Activated naive CD8-positive, alpha-beta T cell treated with anti-CD3 and anti-CD28 coated beads for 36 hours (primary cell): Measurements from ENCODE around the gene DUSP15. TPM values are rescaled to one million over a fixed set of nuclear protein-coding genes. Genes with fewer than 3 reads are reported as not detected.
A peak's percentile ranks its signal among the peaks of the same experiment; 100 is the strongest.
"Not testable (repeated sequence)": the region's sequence is repeated elsewhere in the genome, so short reads cannot be mapped to it uniquely, and the experiment has no call there.

Source experiments
- DNase-seq: peaks from one replicate; pipeline ENCODE4 v3.0.0; 2021
- H3K27ac Mint-ChIP-seq: one replicate; pipeline ENCODE4 v1.8.0; 2022; ENCODE audit warnings: mild to moderate bottlenecking, moderate library complexity, mixed read lengths
- H3K27me3 Mint-ChIP-seq: one replicate; pipeline ENCODE4 v1.8.0; 2022; ENCODE audit warnings: mild to moderate bottlenecking, mixed read lengths
- H3K36me3 Mint-ChIP-seq: one replicate; pipeline ENCODE4 v1.8.0; 2021; ENCODE audit warnings: mild to moderate bottlenecking, mixed read lengths
- H3K4me1 Mint-ChIP-seq: one replicate; pipeline ENCODE4 v1.8.0; 2021; ENCODE audit warnings: mixed read lengths
- H3K4me3 Mint-ChIP-seq: one replicate; pipeline ENCODE4 v1.8.0; 2022; ENCODE audit warnings: mild to moderate bottlenecking, moderate library complexity, mixed read lengths
- H3K9me3 Mint-ChIP-seq: one replicate; pipeline ENCODE4 v1.8.0; 2022; ENCODE audit warnings: mixed read lengths
- total RNA-seq, 2 experiments: library from RNA; stranded (reverse); gene quantifications; one replicate each; pipeline ENCODE4 v1.2.3, GENCODE V29; 2021

DUSP15 gene
- not detected for total RNA-seq

GRCh38 chr20:31869942-31870725 lies at the start of gene DUSP15, which contains the start of gene TTLL9:
DUSP15 (minus strand) TSS chr20:31870527; CDS start chr20:31870337, 190 bp downstream.
TTLL9 (plus strand) TSS chr20:31870634; CDS start chr20:31871127, 493 bp downstream.
- peaks cover 43% of the 10 kb centered on the region for H3K27me3 Mint-ChIP-seq
- H3K9me3 Mint-ChIP-seq = no peaks in the 10 kb centered on the region
- no peak for DNase-seq
- peak within 1 kb of the TSS; percentile 72 for H3K4me3 Mint-ChIP-seq
- H3K36me3 Mint-ChIP-seq = no peaks in the 10 kb centered on the region
- peak within 1 kb of the TSS; percentile 7 for H3K27ac Mint-ChIP-seq
- H3K4me1 Mint-ChIP-seq = peaks cover 10% of the 10 kb centered on the region

GRCh38 chr20:31919410-31920155 lies 49.3 kb upstream of the DUSP15 start:
- no peak overlapping the region for H3K27ac Mint-ChIP-seq
- no peak for DNase-seq
- peaks cover 32% of the 10 kb centered on the region for H3K27me3 Mint-ChIP-seq
- no peak overlapping the region for H3K4me3 Mint-ChIP-seq
- H3K4me1 Mint-ChIP-seq = peaks cover 4% of the 10 kb centered on the region
- no peaks in the 10 kb centered on the region for H3K36me3 Mint-ChIP-seq
- no peaks in the 10 kb centered on the region for H3K9me3 Mint-ChIP-seq

- H3K9me3 Mint-ChIP-seq = no peaks in the 10 kb centered on the region
- H3K4me3 Mint-ChIP-seq = no peak overlapping the region
- no peaks in the 10 kb centered on the region for H3K36me3 Mint-ChIP-seq
- no peak overlapping the region for H3K27ac Mint-ChIP-seq
- no peak for DNase-seq
- peaks cover 22% of the 10 kb centered on the region for H3K27me3 Mint-ChIP-seq
- peaks cover 2% of the 10 kb centered on the region for H3K4me1 Mint-ChIP-seq
These were observed 48.3 kb upstream of the DUSP15 start for GRCh38 chr20:31918466-31919105.

GRCh38 chr20:31917962-31918412 lies 47.7 kb upstream of the DUSP15 start:
- H3K4me1 Mint-ChIP-seq, H3K4me3 Mint-ChIP-seq, H3K36me3 Mint-ChIP-seq, H3K9me3 Mint-ChIP-seq, DNase-seq, H3K27ac Mint-ChIP-seq: not testable (repeated sequence)
- peaks cover 21% of the 10 kb centered on the region for H3K27me3 Mint-ChIP-seq

GRCh38 chr20:31916708-31917107 lies 46.4 kb upstream of the DUSP15 start:
- no peak overlapping the region for H3K4me3 Mint-ChIP-seq
- no peak overlapping the region for H3K27ac Mint-ChIP-seq

GRCh38 chr20:31915491-31916280 lies 45.4 kb upstream of the DUSP15 start:
- no peaks in the 10 kb centered on the region for H3K4me1 Mint-ChIP-seq
- no peaks in the 10 kb centered on the region for H3K36me3 Mint-ChIP-seq
- H3K9me3 Mint-ChIP-seq = no peaks in the 10 kb centered on the region
- H3K4me3 Mint-ChIP-seq = no peak overlapping the region
- H3K27ac Mint-ChIP-seq = no peak overlapping the region
- no peak for DNase-seq
- H3K27me3 Mint-ChIP-seq = peaks cover 20% of the 10 kb centered on the region

More at GRCh38 chr20:31916708-31917107, 46.4 kb upstream of the DUSP15 start:
- Mint-ChIP-seq H3K36me3 (no peaks in the 10 kb centered on the region), H3K9me3 (no peaks in the 10 kb centered on the region), H3K4me1 (no peaks in the 10 kb centered on the region), H3K27me3 (peaks cover 21% of the 10 kb centered on the region)
- DNase-seq = no peak

GRCh38 chr20:31914170-31914569 lies 43.8 kb upstream of the DUSP15 start:
- no peaks in the 10 kb centered on the region for H3K4me1 Mint-ChIP-seq
- no peaks in the 10 kb centered on the region for H3K36me3 Mint-ChIP-seq

GRCh38 chr20:31913431-31914157 lies 43.3 kb upstream of the DUSP15 start:
- Mint-ChIP-seq H3K27me3 (peaks cover 12% of the 10 kb centered on the region), H3K9me3 (no peaks in the 10 kb centered on the region), H3K36me3 (no peaks in the 10 kb centered on the region), H3K4me1 (no peaks in the 10 kb centered on the region), H3K4me3 (no peak overlapping the region), H3K27ac (no peak overlapping the region)
- no peak for DNase-seq

More at GRCh38 chr20:31914170-31914569, 43.8 kb upstream of the DUSP15 start:
- H3K27me3 Mint-ChIP-seq = peaks cover 12% of the 10 kb centered on the region
- H3K9me3 Mint-ChIP-seq = no peaks in the 10 kb centered on the region
- H3K27ac Mint-ChIP-seq = no peak overlapping the region
- no peak for DNase-seq
- no peak overlapping the region for H3K4me3 Mint-ChIP-seq

- no peaks in the 10 kb centered on the region for H3K36me3 Mint-ChIP-seq
These were observed 39.9 kb upstream of the DUSP15 start for GRCh38 chr20:31910071-31910803.

GRCh38 chr20:31909253-31910070 lies 39.1 kb upstream of the DUSP15 start:
- peaks cover 4% of the 10 kb centered on the region for H3K27me3 Mint-ChIP-seq
- DNase-seq = no peak
- H3K27ac Mint-ChIP-seq = no peak overlapping the region
- H3K36me3 Mint-ChIP-seq = no peaks in the 10 kb centered on the region
- no peak overlapping the region for H3K4me3 Mint-ChIP-seq
- no peaks in the 10 kb centered on the region for H3K9me3 Mint-ChIP-seq
- H3K4me1 Mint-ChIP-seq = no peaks in the 10 kb centered on the region

More at GRCh38 chr20:31910071-31910803, 39.9 kb upstream of the DUSP15 start:
- peaks cover 4% of the 10 kb centered on the region for H3K27me3 Mint-ChIP-seq
- H3K9me3 Mint-ChIP-seq = no peaks in the 10 kb centered on the region
- no peak overlapping the region for H3K4me3 Mint-ChIP-seq
- no peaks in the 10 kb centered on the region for H3K4me1 Mint-ChIP-seq
- DNase-seq = no peak
- no peak overlapping the region for H3K27ac Mint-ChIP-seq

- no peaks in the 10 kb centered on the region for H3K36me3 Mint-ChIP-seq
- no peak overlapping the region for H3K4me3 Mint-ChIP-seq
- H3K9me3 Mint-ChIP-seq = no peaks in the 10 kb centered on the region
- no peak for DNase-seq
- H3K4me1 Mint-ChIP-seq = no peaks in the 10 kb centered on the region
- H3K27me3 Mint-ChIP-seq = peaks cover 4% of the 10 kb centered on the region
- H3K27ac Mint-ChIP-seq = no peak overlapping the region
These were observed 38.1 kb upstream of the DUSP15 start for GRCh38 chr20:31908424-31908823.

- no peaks in the 10 kb centered on the region for H3K4me1 Mint-ChIP-seq
- no peaks in the 10 kb centered on the region for H3K9me3 Mint-ChIP-seq
- no peak overlapping the region for H3K4me3 Mint-ChIP-seq
- no peaks in the 10 kb centered on the region for H3K36me3 Mint-ChIP-seq
- no peak for DNase-seq
- H3K27ac Mint-ChIP-seq = no peak overlapping the region
- H3K27me3 Mint-ChIP-seq = peaks cover 4% of the 10 kb centered on the region
These were observed 37.7 kb upstream of the DUSP15 start for GRCh38 chr20:31908016-31908415.

- H3K4me3 Mint-ChIP-seq = no peak overlapping the region
- no peak overlapping the region for H3K27ac Mint-ChIP-seq
- H3K4me1 Mint-ChIP-seq = no peaks in the 10 kb centered on the region
- no peaks in the 10 kb centered on the region for H3K36me3 Mint-ChIP-seq
- no peak for DNase-seq
- peaks cover 4% of the 10 kb centered on the region for H3K27me3 Mint-ChIP-seq
- no peaks in the 10 kb centered on the region for H3K9me3 Mint-ChIP-seq
These were observed 36.7 kb upstream of the DUSP15 start for GRCh38 chr20:31907046-31907445.
